Keratinocyte (primary cell): ENCODE results near the gene NIT1.

ENCODE experiments used
- EZH2 ChIP-seq: IDR thresholded peaks from one replicate; pipeline ENCODE4 v1.6.1; 2012; ENCODE audit warnings: inconsistent platforms, mild to moderate bottlenecking, low read length, moderate library complexity
- TF ChIP-seq, protein P1 (sequence below), 3 experiments: IDR thresholded peaks in 1 of 3; conservative IDR thresholded peaks in 1 of 3; optimal IDR thresholded peaks in 1 of 3; 2 replicates in 2 of 3; 3 replicates in 1 of 3; pipeline versions ENCODE3 to v1.5.1; 2011; ENCODE audit warnings: low read length in 3 of 3, mild to moderate bottlenecking in 3 of 3, moderate library complexity in 2 of 3, control low read depth in 1 of 3, inconsistent platforms in 1 of 3; ENCODE audit not compliant: insufficient read depth in 2 of 3; ENCODE audit errors: extremely low read depth in 1 of 3

DNA sequence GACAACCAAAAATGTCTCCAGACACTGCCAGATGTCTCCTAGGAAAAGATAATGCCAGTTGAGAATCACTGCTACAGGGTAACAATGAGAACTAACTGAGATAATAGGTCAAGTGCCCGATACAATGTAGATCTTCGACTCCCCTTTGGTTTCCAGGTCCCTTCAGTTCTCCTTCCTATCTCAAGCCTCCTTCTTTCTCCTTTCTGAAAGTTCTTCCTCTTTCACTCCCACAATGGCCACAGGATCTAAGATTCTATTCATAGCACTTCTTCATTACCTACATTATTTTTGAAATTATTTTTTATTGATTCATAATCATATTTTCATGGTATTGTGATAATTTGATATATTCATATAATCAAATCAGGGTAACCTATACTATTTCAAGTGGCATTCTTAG, 6.4 kb upstream of the NIT1 start:
- TF ChIP-seq, protein P1, sequence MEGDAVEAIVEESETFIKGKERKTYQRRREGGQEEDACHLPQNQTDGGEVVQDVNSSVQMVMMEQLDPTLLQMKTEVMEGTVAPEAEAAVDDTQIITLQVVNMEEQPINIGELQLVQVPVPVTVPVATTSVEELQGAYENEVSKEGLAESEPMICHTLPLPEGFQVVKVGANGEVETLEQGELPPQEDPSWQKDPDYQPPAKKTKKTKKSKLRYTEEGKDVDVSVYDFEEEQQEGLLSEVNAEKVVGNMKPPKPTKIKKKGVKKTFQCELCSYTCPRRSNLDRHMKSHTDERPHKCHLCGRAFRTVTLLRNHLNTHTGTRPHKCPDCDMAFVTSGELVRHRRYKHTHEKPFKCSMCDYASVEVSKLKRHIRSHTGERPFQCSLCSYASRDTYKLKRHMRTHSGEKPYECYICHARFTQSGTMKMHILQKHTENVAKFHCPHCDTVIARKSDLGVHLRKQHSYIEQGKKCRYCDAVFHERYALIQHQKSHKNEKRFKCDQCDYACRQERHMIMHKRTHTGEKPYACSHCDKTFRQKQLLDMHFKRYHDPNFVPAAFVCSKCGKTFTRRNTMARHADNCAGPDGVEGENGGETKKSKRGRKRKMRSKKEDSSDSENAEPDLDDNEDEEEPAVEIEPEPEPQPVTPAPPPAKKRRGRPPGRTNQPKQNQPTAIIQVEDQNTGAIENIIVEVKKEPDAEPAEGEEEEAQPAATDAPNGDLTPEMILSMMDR (optimal IDR thresholded peaks at IDR 0.05 in 1 of 3, IDR thresholded peaks at IDR 0.05 in 1 of 3, conservative IDR thresholded peaks at IDR 0.05 in 1 of 3; ENCODE audit: extremely low read depth in 1 of 3, insufficient read depth in 2 of 3, low read length in 3 of 3), result no peak
- no peak for TF ChIP-seq EZH2
